ENCODE measurements around the gene LAMP5.

Gene LAMP5

DNA sequence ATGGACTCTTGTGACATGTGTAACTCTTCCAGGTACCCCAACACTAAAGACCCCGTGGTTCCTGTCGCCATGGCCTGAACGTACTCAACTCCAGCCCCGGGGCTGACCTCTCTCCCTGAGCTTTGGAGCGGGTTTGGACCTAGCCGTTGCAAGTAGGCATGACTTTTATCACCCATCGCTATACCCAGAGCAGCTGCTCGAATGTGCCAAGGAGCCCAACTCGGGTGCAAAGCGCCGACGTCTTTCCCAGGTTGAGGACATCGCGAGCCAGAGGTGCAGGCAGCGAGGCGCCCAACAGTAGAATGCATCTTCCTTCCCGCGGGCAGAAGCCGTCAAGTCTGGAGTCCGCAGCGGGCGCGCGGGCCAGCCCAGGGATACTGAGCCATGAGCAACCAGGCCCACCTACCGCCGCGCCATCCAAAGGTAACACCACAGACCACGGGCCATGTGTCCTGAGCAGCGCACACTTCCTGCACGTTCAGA lies 5.7 kb upstream of the LAMP5 start:
- TF ChIP-seq SIN3A (IDR thresholded peaks at IDR 0.05; ENCODE audit: borderline replicate concordance, insufficient read depth, low read length), result no peak
- TF ChIP-seq TAF1 (IDR thresholded peaks at IDR 0.05; ENCODE audit: borderline replicate concordance, insufficient read depth, low read length), result no peak
- TF ChIP-seq POLR2AphosphoS5 (IDR thresholded peaks at IDR 0.05; ENCODE audit: low read depth, low read length), result no peak
- TF ChIP-seq, protein P1, sequence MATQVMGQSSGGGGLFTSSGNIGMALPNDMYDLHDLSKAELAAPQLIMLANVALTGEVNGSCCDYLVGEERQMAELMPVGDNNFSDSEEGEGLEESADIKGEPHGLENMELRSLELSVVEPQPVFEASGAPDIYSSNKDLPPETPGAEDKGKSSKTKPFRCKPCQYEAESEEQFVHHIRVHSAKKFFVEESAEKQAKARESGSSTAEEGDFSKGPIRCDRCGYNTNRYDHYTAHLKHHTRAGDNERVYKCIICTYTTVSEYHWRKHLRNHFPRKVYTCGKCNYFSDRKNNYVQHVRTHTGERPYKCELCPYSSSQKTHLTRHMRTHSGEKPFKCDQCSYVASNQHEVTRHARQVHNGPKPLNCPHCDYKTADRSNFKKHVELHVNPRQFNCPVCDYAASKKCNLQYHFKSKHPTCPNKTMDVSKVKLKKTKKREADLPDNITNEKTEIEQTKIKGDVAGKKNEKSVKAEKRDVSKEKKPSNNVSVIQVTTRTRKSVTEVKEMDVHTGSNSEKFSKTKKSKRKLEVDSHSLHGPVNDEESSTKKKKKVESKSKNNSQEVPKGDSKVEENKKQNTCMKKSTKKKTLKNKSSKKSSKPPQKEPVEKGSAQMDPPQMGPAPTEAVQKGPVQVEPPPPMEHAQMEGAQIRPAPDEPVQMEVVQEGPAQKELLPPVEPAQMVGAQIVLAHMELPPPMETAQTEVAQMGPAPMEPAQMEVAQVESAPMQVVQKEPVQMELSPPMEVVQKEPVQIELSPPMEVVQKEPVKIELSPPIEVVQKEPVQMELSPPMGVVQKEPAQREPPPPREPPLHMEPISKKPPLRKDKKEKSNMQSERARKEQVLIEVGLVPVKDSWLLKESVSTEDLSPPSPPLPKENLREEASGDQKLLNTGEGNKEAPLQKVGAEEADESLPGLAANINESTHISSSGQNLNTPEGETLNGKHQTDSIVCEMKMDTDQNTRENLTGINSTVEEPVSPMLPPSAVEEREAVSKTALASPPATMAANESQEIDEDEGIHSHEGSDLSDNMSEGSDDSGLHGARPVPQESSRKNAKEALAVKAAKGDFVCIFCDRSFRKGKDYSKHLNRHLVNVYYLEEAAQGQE (IDR thresholded peaks at IDR 0.05; ENCODE audit: insufficient read depth in 1 of 2, low read depth in 2 of 2, low read length in 2 of 2), result no peak
- no peak for TF ChIP-seq FOXP2 (optimal IDR thresholded peaks at IDR 0.05; ENCODE audit: borderline replicate concordance, extremely low read depth, extremely low read length, insufficient read depth)

DNA sequence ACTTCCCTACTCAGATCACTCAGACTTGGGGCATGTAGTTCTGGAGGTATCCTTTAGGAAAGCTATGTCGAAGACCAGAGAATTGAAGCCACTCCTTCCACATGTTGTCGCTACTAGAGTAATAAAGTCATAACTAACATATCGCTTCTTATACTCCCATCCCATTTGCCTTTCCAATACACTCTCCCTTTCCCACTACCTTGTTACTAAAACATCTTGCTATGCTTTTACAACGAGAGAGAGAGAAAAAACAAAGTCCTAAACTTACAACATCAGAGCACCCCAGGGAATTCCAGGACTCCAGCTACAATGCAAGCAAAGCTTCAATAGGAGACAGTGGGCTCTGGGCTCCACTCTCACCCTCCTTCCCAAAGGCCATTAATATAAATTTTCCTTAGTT lies 5.1 kb upstream of the LAMP5 start:
- TF ChIP-seq SIN3A (IDR thresholded peaks at IDR 0.05; ENCODE audit: borderline replicate concordance, insufficient read depth, low read length), result no peak
- TF ChIP-seq, protein P1 (IDR thresholded peaks at IDR 0.05; ENCODE audit: insufficient read depth in 1 of 2, low read depth in 2 of 2, low read length in 2 of 2), result no peak
- no peak for TF ChIP-seq FOXP2 (optimal IDR thresholded peaks at IDR 0.05; ENCODE audit: borderline replicate concordance, extremely low read depth, extremely low read length, insufficient read depth)
- TF ChIP-seq TAF1 (IDR thresholded peaks at IDR 0.05; ENCODE audit: borderline replicate concordance, insufficient read depth, low read length), result no peak

DNA sequence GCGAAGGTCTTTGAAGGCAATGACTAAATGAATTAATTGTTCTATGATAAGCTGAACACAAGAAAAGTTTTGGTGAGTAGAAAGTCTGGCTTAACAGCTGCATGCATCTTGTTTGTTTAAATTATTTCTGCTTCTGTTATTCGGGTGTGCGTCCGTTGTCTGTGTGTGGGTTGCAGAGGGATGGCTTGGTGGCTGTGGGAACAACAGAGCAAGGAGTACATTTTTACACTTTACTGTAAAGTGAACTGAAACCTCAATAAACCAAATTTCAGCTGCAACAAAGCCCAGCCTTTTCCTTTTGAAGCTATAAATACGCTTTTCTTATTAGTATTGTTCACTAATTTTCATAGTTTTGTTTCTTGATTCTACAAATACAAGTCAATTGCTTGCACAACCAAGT lies 3.5 kb upstream of the LAMP5 start:
- TF ChIP-seq SIN3A (IDR thresholded peaks at IDR 0.05; ENCODE audit: borderline replicate concordance, insufficient read depth, low read length), result no peak
- no peak for TF ChIP-seq FOXP2 (optimal IDR thresholded peaks at IDR 0.05; ENCODE audit: borderline replicate concordance, extremely low read depth, extremely low read length, insufficient read depth)
- TF ChIP-seq, protein P1 (IDR thresholded peaks at IDR 0.05; ENCODE audit: insufficient read depth in 1 of 2, low read depth in 2 of 2, low read length in 2 of 2), result no peak
- no peak for TF ChIP-seq TAF1 (IDR thresholded peaks at IDR 0.05; ENCODE audit: borderline replicate concordance, insufficient read depth, low read length)
- no peak for TF ChIP-seq POLR2AphosphoS5 (IDR thresholded peaks at IDR 0.05; ENCODE audit: low read depth, low read length)

DNA sequence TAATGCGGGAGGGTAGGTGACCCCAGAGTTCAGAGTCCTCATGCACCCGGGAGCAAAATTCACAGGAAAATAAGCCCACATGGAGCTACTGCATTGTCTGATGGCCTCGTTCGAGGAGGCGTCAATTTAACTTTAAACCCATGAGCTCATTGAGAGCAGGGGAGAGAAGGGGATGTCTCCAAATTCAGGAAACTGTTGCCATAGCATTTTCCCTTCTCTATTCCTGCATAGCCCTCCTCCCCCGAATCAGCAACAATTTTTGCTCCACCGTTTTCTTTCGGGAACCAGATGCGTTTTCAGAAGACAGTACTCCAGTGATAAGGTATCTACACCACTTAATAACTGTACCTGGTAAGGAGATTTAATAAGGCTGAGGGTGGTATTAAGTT lies 324 bp upstream of the LAMP5 start:
- no peak for TF ChIP-seq SIN3A (IDR thresholded peaks at IDR 0.05; ENCODE audit: borderline replicate concordance, insufficient read depth, low read length)
- TF ChIP-seq, protein P1 (IDR thresholded peaks at IDR 0.05; ENCODE audit: insufficient read depth in 1 of 2, low read depth in 2 of 2, low read length in 2 of 2), result no peak

DNA sequence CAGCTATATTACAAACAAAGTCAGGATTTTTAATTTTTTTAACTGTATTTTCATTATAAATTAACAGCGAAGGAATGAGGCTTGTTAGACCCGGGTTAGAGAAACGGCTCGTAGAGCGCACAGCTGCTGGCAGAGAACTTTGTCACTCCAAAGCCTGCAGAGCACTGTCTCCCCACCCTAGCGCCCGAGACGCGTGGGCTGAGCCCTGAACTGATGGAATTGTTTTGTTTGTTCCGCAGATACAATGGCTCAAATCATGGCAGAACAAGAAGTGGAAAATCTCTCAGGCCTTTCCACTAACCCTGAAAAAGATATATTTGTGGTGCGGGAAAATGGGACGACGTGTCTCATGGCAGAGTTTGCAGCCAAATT lies 810 bp downstream of the LAMP5 start:
- no peak for TF ChIP-seq SIN3A (IDR thresholded peaks at IDR 0.05; ENCODE audit: borderline replicate concordance, insufficient read depth, low read length)
- no peak for TF ChIP-seq POLR2AphosphoS5 (IDR thresholded peaks at IDR 0.05; ENCODE audit: low read depth, low read length)
- TF ChIP-seq FOXP2 (optimal IDR thresholded peaks at IDR 0.05; ENCODE audit: borderline replicate concordance, extremely low read depth, extremely low read length, insufficient read depth), result no peak
- no peak for TF ChIP-seq TAF1 (IDR thresholded peaks at IDR 0.05; ENCODE audit: borderline replicate concordance, insufficient read depth, low read length)
- TF ChIP-seq, protein P1 (IDR thresholded peaks at IDR 0.05; ENCODE audit: insufficient read depth in 1 of 2, low read depth in 2 of 2, low read length in 2 of 2), result no peak

Measured in PFSK-1 (cell line).